HEK293 (cell line): ENCODE data around the gene CARS1.

ENCODE experiments used
- CTCF ChIA-PET: fragments of 350-600 bp; formaldehyde crosslinking; extraction: SDS; loops from one replicate; lab custom pipeline; 2021; ENCODE audit warnings: antibody characterized with exemption; lab: Yijun Ruan, JAX
- POLR2A ChIA-PET: fragments of 300-600 bp; formaldehyde crosslinking; extraction: SDS; loops from one replicate; lab custom pipeline; 2020; ENCODE audit warnings: antibody characterized with exemption, inconsistent platforms; lab: Yijun Ruan, JAX
- H3K27ac ChIP-seq: fragments of 200-500 bp; sonication (Bioruptor generic); 2 replicates; pipeline ENCODE4 v1.5.1; 2014; ENCODE audit warnings: low read depth, low read length, control low read depth, inconsistent platforms; ENCODE audit errors: extremely low read depth
- H3K36me3 ChIP-seq, 2 experiments: fragments of 200-500 bp in 1 of 2; sonication (Bioruptor generic) in 1 of 2; 1 replicate in 1 of 2; 2 replicates in 1 of 2; pipeline ENCODE4 v1.5.1; 2014 to 2017; ENCODE audit warnings: inconsistent platforms in 2 of 2, low read length in 2 of 2; ENCODE audit not compliant: control insufficient read depth in 2 of 2, insufficient read depth in 1 of 2
- H3K4me1 ChIP-seq: fragments of 200-500 bp; sonication (Bioruptor generic); 2 replicates; pipeline ENCODE4 v1.5.1; 2014; ENCODE audit warnings: mild to moderate bottlenecking, low read length, inconsistent platforms; ENCODE audit not compliant: control insufficient read depth, insufficient read depth
- H3K4me3 ChIP-seq: 2 replicates; pipeline ENCODE4 v1.5.1; 2011; ENCODE audit warnings: low read depth, mild to moderate bottlenecking, control low read depth, low read length, moderate library complexity
- H3K9me3 ChIP-seq: fragments of 200-500 bp; sonication (Bioruptor generic); 2 replicates; pipeline ENCODE4 v1.5.1; 2014; ENCODE audit warnings: low read depth, low read length, inconsistent platforms; ENCODE audit not compliant: control insufficient read depth, insufficient read depth
- GLI4 ChIP-seq: fragments of 450-650 bp; formaldehyde crosslinking; IDR thresholded peaks from 2 replicates; pipeline ENCODE4 v1.5.1; 2016; ENCODE audit warnings: missing biosample characterization, missing genetic modification characterization
- OSR2 ChIP-seq: fragments of 450-650 bp; formaldehyde crosslinking; IDR thresholded peaks from 2 replicates; pipeline ENCODE4 v1.5.1; 2016; ENCODE audit warnings: missing biosample characterization, missing genetic modification characterization
- PRDM10 ChIP-seq: fragments of 450-650 bp; formaldehyde crosslinking; IDR thresholded peaks from 2 replicates; pipeline ENCODE4 v1.5.1; 2016; ENCODE audit warnings: missing biosample characterization, missing genetic modification characterization
- RBAK ChIP-seq: fragments of 450-650 bp; formaldehyde crosslinking; IDR thresholded peaks from 2 replicates; pipeline ENCODE4 v1.5.1; 2016; ENCODE audit warnings: missing biosample characterization, missing genetic modification characterization
- YY1 ChIP-seq: fragments of 450-650 bp; formaldehyde crosslinking; IDR thresholded peaks from 2 replicates; pipeline ENCODE4 v1.5.1; 2018; ENCODE audit warnings: missing biosample characterization, missing genetic modification characterization
- ZBTB26 ChIP-seq: fragments of 450-650 bp; formaldehyde crosslinking; optimal IDR thresholded peaks from 2 replicates; pipeline ENCODE3; 2016; ENCODE audit warnings: missing biosample characterization, mild to moderate bottlenecking, missing genetic modification characterization
- ZBTB48 ChIP-seq: fragments of 450-650 bp; formaldehyde crosslinking; IDR thresholded peaks from 2 replicates; pipeline ENCODE4 v1.5.1; 2016; ENCODE audit warnings: missing biosample characterization, missing genetic modification characterization
- ZBTB49 ChIP-seq: fragments of 450-650 bp; formaldehyde crosslinking; IDR thresholded peaks from 2 replicates; pipeline ENCODE4 v1.5.1; 2016; ENCODE audit warnings: missing biosample characterization, missing genetic modification characterization, low read depth
- ZFP69B ChIP-seq: fragments of 450-650 bp; formaldehyde crosslinking; IDR thresholded peaks from 2 replicates; pipeline ENCODE4 v1.5.1; 2016; ENCODE audit warnings: missing biosample characterization, missing genetic modification characterization
- ZNF112 ChIP-seq: fragments of 450-650 bp; formaldehyde crosslinking; IDR thresholded peaks from 2 replicates; pipeline ENCODE4 v1.5.0; 2017; ENCODE audit warnings: missing biosample characterization, missing genetic modification characterization
- ZNF169 ChIP-seq: fragments of 450-650 bp; formaldehyde crosslinking; IDR thresholded peaks from 2 replicates; pipeline ENCODE4 v1.5.1; 2016; ENCODE audit warnings: missing biosample characterization, missing genetic modification characterization
- ZNF366 ChIP-seq: fragments of 450-650 bp; formaldehyde crosslinking; conservative IDR thresholded peaks from 2 replicates; pipeline ENCODE4 v1.5.1; 2016; ENCODE audit warnings: missing biosample characterization, missing genetic modification characterization
- ZNF416 ChIP-seq: fragments of 450-650 bp; formaldehyde crosslinking; IDR thresholded peaks from 2 replicates; pipeline ENCODE4 v1.5.1; 2016; ENCODE audit warnings: missing biosample characterization, missing genetic modification characterization
- ZNF600 ChIP-seq: fragments of 450-650 bp; formaldehyde crosslinking; IDR thresholded peaks from 2 replicates; pipeline ENCODE4 v1.5.1; 2016; ENCODE audit warnings: missing biosample characterization, missing genetic modification characterization
- ZNF654 ChIP-seq: fragments of 450-650 bp; formaldehyde crosslinking; IDR thresholded peaks from 2 replicates; pipeline ENCODE4 v1.5.1; 2016; ENCODE audit warnings: low read depth, missing biosample characterization, missing genetic modification characterization
- ZNF701 ChIP-seq: fragments of 450-650 bp; formaldehyde crosslinking; IDR thresholded peaks from 2 replicates; pipeline ENCODE4 v1.5.1; 2016; ENCODE audit warnings: missing biosample characterization, missing genetic modification characterization
- ZSCAN16 ChIP-seq: fragments of 450-650 bp; formaldehyde crosslinking; IDR thresholded peaks from 2 replicates; pipeline ENCODE4 v1.5.1; 2016; ENCODE audit warnings: missing biosample characterization, missing genetic modification characterization
- ZSCAN30 ChIP-seq: fragments of 450-650 bp; IDR thresholded peaks from 2 replicates; pipeline ENCODE4 v1.5.1; 2018; ENCODE audit warnings: missing biosample characterization, mild to moderate bottlenecking, missing genetic modification characterization, moderate library complexity

The CARS1 gene

GRCh38 chr11:2995031-2995561, 62.1 kb downstream of the CARS1 start:
- ChIA-PET CTCF (no interaction called here), POLR2A (no interaction called here)
- Histone ChIP-seq H3K9me3 (no peaks in the 10 kb centered on the region), H3K4me3 (no peak overlapping the region), H3K27ac (no peak overlapping the region), H3K4me1 (no peaks in the 10 kb centered on the region), H3K36me3 (peaks cover 0 to 3% of the 10 kb centered on the region in 2 experiments; a peak in 1 of 3 replicates)
- no peak for TF ChIP-seq ZSCAN30
- no peak for TF ChIP-seq YY1
- TF ChIP-seq ZBTB49: no peak
- TF ChIP-seq ZFP69B (tag by site-specific recombination): no peak
- no peak for TF ChIP-seq ZNF112 (tag by site-specific recombination)
- no peak for TF ChIP-seq ZNF416 (tag by site-specific recombination)
- TF ChIP-seq ZBTB48 (tag by site-specific recombination): no peak
- no peak for TF ChIP-seq OSR2 (tag by site-specific recombination)
- no peak for TF ChIP-seq ZNF169

- Histone ChIP-seq H3K4me1 (no peaks in the 10 kb centered on the region), H3K9me3 (no peaks in the 10 kb centered on the region), H3K36me3 (no peaks in the 10 kb centered on the region), H3K27ac (no peak overlapping the region), H3K4me3 (no peak overlapping the region)
- ChIA-PET CTCF (no interaction called here), POLR2A (no interaction called here)
- TF ChIP-seq ZNF366: no peak
- no peak for TF ChIP-seq ZNF701
- 0 out of 2 replicates have a peak, but pooled peaks have one; percentile 21 for TF ChIP-seq PRDM10 (tag by site-specific recombination)
- no peak for TF ChIP-seq ZNF654 (tag by site-specific recombination)
- no peak for TF ChIP-seq GLI4 (tag by site-specific recombination)
- TF ChIP-seq ZSCAN16 (tag by site-specific recombination): no peak
- no peak for TF ChIP-seq RBAK
These were observed 62.9 kb downstream of the CARS1 start for GRCh38 chr11:2994336-2994730.

GRCh38 chr11:2992997-2993325, 64.3 kb downstream of the CARS1 start:
- POLR2A ChIA-PET: interaction anchor here (3.1 kb wide), 1 partner anchor 63 kb away, joined by 22 read pairs; the partner anchor contains the start of gene PHLDA2
- H3K4me3 ChIP-seq: peak overlapping the region; percentile 87
- H3K27ac ChIP-seq: peak overlapping the region; percentile 61
- H3K36me3 ChIP-seq: peaks cover 0 to 8% of the 10 kb centered on the region in 2 experiments; a peak in 1 of 3 replicates
- H3K9me3 ChIP-seq: no peaks in the 10 kb centered on the region
- TF ChIP-seq ZBTB26 (no peak), ZNF600 (tag by site-specific recombination) (0 out of 2 replicates have a peak, but pooled peaks have one; percentile 1)
- CTCF ChIA-PET: interaction anchor here (0.9 kb wide), 1 partner anchor 11 kb away, joined by 4 read pairs; no protein-coding TSS in a partner anchor
- H3K4me1 ChIP-seq: no peaks in the 10 kb centered on the region
